GM19467 (cell line): Measurements from ENCODE around the gene ERICH3.
"Not testable (repeated sequence)": the region's sequence is repeated elsewhere in the genome, so short reads cannot be mapped to it uniquely, and the experiment has no call there.

Experiments
- ATAC-seq: cut with Tn5 transposase; IDR thresholded peaks from one replicate; pipeline ENCODE4 v1.9.1; 2021; ENCODE audit warnings: mild to moderate bottlenecking, moderate library complexity; ENCODE audit not compliant: unreplicated experiment

ERICH3 gene

GRCh38 chr1:74679811-74680210, 6.2 kb upstream of the ERICH3 start:
- no peak for ATAC-seq

- no peak for ATAC-seq
Observed at GRCh38 chr1:74677926-74678325, 4.3 kb upstream of the ERICH3 start.

GRCh38 chr1:74674278-74675048, 871 bp upstream of the ERICH3 start:
- no peak for ATAC-seq

- ATAC-seq, result not testable (repeated sequence)
Observed at GRCh38 chr1:74670866-74671265, 2.7 kb downstream of the ERICH3 start.

GRCh38 chr1:74654708-74655107, 18.9 kb downstream of the ERICH3 start:
- ATAC-seq, result no peak

- peak; percentile 99 for ATAC-seq
Observed at GRCh38 chr1:74652711-74653139, 20.9 kb downstream of the ERICH3 start.

GRCh38 chr1:74650561-74650960, 23.0 kb downstream of the ERICH3 start:
- no peak for ATAC-seq

- no peak for ATAC-seq
Observed at GRCh38 chr1:74641876-74642275, 31.7 kb downstream of the ERICH3 start.

GRCh38 chr1:74641161-74641560, 32.4 kb downstream of the ERICH3 start:
- no peak for ATAC-seq

GRCh38 chr1:74637296-74637695, 36.3 kb downstream of the ERICH3 start:
- ATAC-seq, result no peak

GRCh38 chr1:74629283-74629682, 44.3 kb downstream of the ERICH3 start:
- no peak for ATAC-seq

- no peak for ATAC-seq
Observed at GRCh38 chr1:74623716-74624115, 49.9 kb downstream of the ERICH3 start.

GRCh38 chr1:74620242-74620641, 53.4 kb downstream of the ERICH3 start:
- ATAC-seq, result no peak

- ATAC-seq, result no peak
Observed at GRCh38 chr1:74618974-74619373, 54.6 kb downstream of the ERICH3 start.

- ATAC-seq, result no peak
Observed at GRCh38 chr1:74613894-74614293, 59.7 kb downstream of the ERICH3 start.

GRCh38 chr1:74611887-74612286, 61.7 kb downstream of the ERICH3 start:
- ATAC-seq, result no peak

- no peak for ATAC-seq
Observed at GRCh38 chr1:74610961-74611360, 62.6 kb downstream of the ERICH3 start.

GRCh38 chr1:74609810-74610371, 63.7 kb downstream of the ERICH3 start:
- no peak for ATAC-seq

GRCh38 chr1:74596717-74597116, 76.9 kb downstream of the ERICH3 start:
- ATAC-seq, result no peak

GRCh38 chr1:74593887-74594866, 79.4 kb downstream of the ERICH3 start:
- ATAC-seq, result no peak

- ATAC-seq, result no peak
Observed at GRCh38 chr1:74592580-74593355, 80.8 kb downstream of the ERICH3 start.
